Peyer's patch (tissue), 4 donors: ENCODE measurements around the gene CXXC5.

Experiments
- POLR2A ChIP-seq, 2 donors: fragments of 450-650 bp; IDR thresholded peaks; one replicate each; pipeline ENCODE4 v1.5.1; 2017; ENCODE audit warnings: antibody characterized with exemption in 2 of 2, mild to moderate bottlenecking in 2 of 2, moderate library complexity in 2 of 2
- TF ChIP-seq, protein P1 (sequence below), 6 experiments: fragments of 450-650 bp in 4 of 6; fragments of 200-600 bp in 2 of 6; sonication (generic) in 1 of 6; IDR thresholded peaks; one replicate each; pipeline ENCODE4 v1.5.1; 2017 to 2019; ENCODE audit warnings: antibody characterized with exemption in 6 of 6, mild to moderate bottlenecking in 3 of 6, moderate library complexity in 1 of 6

DNA sequence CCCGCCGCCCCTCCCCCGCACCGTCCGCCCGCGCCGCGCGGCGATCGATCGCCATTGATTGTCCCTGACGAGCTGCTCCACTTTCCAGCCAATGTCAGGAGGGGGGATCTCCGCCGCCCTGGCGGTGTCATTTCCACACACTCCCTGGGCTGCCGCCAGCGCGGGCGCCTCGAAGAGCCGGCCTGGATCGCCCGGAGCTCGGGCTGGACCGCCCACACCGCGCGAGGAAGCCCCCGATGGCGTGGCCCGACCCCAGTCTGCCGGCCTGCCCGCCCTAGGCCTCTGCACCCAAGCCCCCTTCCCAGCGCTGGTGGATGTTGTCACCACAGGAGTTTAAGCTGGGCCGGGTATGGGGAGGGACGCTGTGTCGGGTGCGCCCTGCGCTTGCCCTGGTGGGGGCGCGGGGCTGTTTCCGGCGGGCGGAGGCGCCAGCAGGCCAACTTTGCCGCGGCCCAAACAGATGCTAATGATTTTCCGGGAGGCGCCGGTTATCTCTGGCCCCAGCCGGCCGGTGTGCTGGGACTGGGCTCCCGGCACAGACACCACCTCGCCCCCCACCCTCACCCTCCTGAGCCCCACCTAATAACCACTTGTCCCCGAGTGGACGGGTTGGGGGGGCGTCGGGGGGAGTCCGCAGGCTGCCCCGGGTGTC lies 10.6 kb upstream of the CXXC5 start:
- TF ChIP-seq POLR2A (IDR thresholded peaks at IDR 0.05): peak in 1 of 2 donors; percentile 44
- TF ChIP-seq, protein P1, sequence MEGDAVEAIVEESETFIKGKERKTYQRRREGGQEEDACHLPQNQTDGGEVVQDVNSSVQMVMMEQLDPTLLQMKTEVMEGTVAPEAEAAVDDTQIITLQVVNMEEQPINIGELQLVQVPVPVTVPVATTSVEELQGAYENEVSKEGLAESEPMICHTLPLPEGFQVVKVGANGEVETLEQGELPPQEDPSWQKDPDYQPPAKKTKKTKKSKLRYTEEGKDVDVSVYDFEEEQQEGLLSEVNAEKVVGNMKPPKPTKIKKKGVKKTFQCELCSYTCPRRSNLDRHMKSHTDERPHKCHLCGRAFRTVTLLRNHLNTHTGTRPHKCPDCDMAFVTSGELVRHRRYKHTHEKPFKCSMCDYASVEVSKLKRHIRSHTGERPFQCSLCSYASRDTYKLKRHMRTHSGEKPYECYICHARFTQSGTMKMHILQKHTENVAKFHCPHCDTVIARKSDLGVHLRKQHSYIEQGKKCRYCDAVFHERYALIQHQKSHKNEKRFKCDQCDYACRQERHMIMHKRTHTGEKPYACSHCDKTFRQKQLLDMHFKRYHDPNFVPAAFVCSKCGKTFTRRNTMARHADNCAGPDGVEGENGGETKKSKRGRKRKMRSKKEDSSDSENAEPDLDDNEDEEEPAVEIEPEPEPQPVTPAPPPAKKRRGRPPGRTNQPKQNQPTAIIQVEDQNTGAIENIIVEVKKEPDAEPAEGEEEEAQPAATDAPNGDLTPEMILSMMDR (IDR thresholded peaks at IDR 0.05): peak in 5 of 6 experiments; percentile 13 to 48 (median 29)
